ENCODE data around the gene CAMTA1.

GRCh38 chr1:7011826-7012225 lies 226.6 kb downstream of the CAMTA1 start:
- no peak for TF ChIP-seq RAD21 (IDR thresholded peaks at IDR 0.05)
- no peak for TF ChIP-seq CTCF (IDR thresholded peaks at IDR 0.05; ENCODE audit: low read depth, low read length, missing input control)
- no peak for TF ChIP-seq HNF4A (conservative IDR thresholded peaks at IDR 0.05)
- TF ChIP-seq FOXA1 (IDR thresholded peaks at IDR 0.05), result no peak
- TF ChIP-seq REST (IDR thresholded peaks at IDR 0.05), result no peak
- no peak for TF ChIP-seq JUND (IDR thresholded peaks at IDR 0.05)
- TF ChIP-seq GABPA (IDR thresholded peaks at IDR 0.05 in 1 of 2, conservative IDR thresholded peaks at IDR 0.05 in 1 of 2), result no peak
- no peak for TF ChIP-seq ATF3 (IDR thresholded peaks at IDR 0.05)
- TF ChIP-seq RXRA (IDR thresholded peaks at IDR 0.05), result no peak
- TF ChIP-seq TAF1 (conservative IDR thresholded peaks at IDR 0.05), result no peak
- no peak for TF ChIP-seq NR2F2 (IDR thresholded peaks at IDR 0.05)
- TF ChIP-seq YY1 (IDR thresholded peaks at IDR 0.05), result no peak
- no peak for TF ChIP-seq EGR1 (IDR thresholded peaks at IDR 0.05; ENCODE audit: low read depth in 2 of 2)
- no peak for TF ChIP-seq ZBTB33 (IDR thresholded peaks at IDR 0.05)

All from liver (tissue), 3 donors.